ENCODE data around the gene EP400.

EP400 gene

DNA sequence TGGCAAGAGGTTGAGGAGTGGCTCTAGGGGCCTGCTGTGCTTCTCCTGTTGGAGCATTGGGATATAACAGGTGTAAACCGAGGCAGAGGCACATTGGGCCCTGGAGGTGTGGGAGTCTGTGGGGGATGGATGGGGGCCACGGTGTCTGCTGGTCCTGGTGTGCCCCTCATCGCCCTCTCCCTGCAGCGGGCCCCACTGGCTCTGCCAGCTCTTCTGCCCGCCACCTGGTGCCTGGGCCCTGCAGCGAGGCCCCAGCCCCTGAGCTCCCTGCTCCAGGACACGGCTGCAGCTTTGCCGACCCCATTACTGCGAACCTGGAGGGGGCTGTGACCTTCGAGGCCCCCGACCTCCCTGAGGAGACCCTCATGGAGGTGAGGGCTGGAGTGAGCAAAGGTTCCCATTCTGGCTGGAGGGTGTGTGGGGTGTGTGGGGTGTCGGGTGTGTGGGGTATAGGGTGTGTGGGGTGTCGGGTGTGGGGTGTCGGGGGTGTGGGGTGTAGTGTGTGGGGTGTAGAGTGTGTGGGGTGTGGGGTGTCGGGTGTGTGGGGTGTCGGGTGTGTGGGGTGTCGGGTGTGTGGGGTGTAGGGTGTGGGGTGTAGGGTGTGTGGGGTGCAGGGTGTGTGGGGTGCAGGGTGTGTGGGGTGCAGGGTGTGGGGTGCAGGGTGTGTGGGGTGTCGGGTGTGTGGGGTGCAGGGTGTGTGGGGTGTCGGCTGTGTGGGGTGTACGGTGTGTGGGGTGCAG, 31.3 kb upstream of the EP400 start:
- TF ChIP-seq, protein P1, sequence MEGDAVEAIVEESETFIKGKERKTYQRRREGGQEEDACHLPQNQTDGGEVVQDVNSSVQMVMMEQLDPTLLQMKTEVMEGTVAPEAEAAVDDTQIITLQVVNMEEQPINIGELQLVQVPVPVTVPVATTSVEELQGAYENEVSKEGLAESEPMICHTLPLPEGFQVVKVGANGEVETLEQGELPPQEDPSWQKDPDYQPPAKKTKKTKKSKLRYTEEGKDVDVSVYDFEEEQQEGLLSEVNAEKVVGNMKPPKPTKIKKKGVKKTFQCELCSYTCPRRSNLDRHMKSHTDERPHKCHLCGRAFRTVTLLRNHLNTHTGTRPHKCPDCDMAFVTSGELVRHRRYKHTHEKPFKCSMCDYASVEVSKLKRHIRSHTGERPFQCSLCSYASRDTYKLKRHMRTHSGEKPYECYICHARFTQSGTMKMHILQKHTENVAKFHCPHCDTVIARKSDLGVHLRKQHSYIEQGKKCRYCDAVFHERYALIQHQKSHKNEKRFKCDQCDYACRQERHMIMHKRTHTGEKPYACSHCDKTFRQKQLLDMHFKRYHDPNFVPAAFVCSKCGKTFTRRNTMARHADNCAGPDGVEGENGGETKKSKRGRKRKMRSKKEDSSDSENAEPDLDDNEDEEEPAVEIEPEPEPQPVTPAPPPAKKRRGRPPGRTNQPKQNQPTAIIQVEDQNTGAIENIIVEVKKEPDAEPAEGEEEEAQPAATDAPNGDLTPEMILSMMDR (IDR thresholded peaks at IDR 0.05; ENCODE audit: extremely low read depth, insufficient read depth, missing control alignments), result no peak
- in situ Hi-C loops (cut with MboI; ENCODE audit: low pct_unique_long_range_greater_than_20kb, low sequenced_read_pairs, unreplicated experiment), result no loop called here
- DNase-seq (ENCODE audit: low spot score), result no peak

DNA sequence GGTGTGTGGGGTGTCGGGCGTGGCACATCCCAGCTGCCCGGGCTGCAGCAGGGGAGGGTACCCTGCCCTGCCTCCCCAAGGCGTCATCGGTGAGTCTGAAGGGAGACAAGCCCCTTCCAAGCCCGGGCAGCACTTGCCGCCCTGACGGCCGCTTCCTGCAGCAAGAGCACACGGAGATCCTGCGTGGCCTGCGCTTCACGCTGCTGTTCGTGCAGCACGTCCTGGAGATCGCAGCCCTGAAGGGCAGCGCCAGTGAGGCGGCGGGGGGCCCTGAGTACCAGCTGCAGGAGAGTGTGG, 30.7 kb upstream of the EP400 start:
- TF ChIP-seq, protein P1 (IDR thresholded peaks at IDR 0.05; ENCODE audit: extremely low read depth, insufficient read depth, missing control alignments), result no peak
- DNase-seq (ENCODE audit: low spot score), result no peak
- in situ Hi-C loops (cut with MboI; ENCODE audit: low pct_unique_long_range_greater_than_20kb, low sequenced_read_pairs, unreplicated experiment), result no loop called here

DNA sequence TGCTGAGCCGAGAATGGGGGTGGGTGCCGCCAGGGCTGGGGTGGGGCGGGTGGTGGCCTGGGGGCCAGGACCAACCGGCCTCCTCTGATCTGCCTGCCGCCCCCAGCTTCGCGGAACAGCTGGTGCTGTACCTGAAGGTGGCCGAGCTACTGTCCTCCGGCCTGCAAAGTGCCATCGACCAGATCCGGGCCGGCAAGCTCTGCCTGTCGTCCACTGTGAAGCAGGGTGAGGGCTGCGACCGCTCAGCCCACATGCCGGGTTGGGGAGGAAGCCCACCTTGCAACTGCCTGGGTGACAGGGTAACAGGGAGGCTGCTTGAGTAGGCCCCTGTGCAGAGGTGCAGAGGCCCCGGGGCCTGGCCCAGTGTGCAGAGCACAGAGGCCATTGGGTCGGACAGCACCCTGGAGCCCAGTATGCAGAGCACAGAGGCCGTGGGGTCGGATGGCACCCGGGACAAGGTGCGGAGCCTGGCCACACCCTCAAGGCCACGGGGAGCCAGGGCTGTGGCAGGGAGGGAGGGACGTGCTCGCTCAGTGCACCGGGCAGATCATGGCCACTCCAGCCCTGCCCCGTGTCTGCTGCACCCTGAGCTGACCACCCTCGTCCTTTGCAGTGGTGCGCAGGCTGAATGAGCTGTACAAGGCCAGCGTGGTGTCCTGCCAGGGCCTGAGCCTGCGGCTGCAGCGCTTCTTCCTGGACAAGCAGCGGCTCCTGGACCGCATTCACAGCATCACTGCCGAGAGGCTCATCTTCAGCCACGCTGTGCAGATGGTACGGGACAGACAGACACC, 30.2 kb upstream of the EP400 start:
- in situ Hi-C loops (cut with MboI; ENCODE audit: low pct_unique_long_range_greater_than_20kb, low sequenced_read_pairs, unreplicated experiment), result no loop called here
- TF ChIP-seq, protein P1 (IDR thresholded peaks at IDR 0.05; ENCODE audit: extremely low read depth, insufficient read depth, missing control alignments), result no peak
- peak; percentile 32 for DNase-seq (ENCODE audit: low spot score)

DNA sequence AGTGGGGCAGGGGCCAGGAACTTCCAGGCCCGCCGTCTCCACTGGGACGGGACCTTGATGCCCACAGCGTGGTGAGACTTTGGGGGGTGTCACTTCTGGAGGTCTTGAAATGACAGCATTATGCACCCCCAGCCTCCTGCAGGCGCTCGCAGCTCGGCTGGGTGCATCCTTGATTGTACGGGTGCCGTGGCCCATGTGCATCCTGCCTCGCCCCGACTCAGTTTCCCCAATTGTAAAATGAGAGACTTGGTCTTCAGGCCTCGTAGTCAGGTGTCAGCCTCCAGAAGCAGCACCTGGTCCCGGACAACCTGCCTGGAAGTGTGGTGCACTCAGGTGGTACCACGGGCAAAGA, 29.6 kb upstream of the EP400 start:
- in situ Hi-C loops (cut with MboI; ENCODE audit: low pct_unique_long_range_greater_than_20kb, low sequenced_read_pairs, unreplicated experiment), result no loop called here
- TF ChIP-seq, protein P1 (IDR thresholded peaks at IDR 0.05; ENCODE audit: extremely low read depth, insufficient read depth, missing control alignments), result no peak
- DNase-seq (ENCODE audit: low spot score), result no peak

DNA sequence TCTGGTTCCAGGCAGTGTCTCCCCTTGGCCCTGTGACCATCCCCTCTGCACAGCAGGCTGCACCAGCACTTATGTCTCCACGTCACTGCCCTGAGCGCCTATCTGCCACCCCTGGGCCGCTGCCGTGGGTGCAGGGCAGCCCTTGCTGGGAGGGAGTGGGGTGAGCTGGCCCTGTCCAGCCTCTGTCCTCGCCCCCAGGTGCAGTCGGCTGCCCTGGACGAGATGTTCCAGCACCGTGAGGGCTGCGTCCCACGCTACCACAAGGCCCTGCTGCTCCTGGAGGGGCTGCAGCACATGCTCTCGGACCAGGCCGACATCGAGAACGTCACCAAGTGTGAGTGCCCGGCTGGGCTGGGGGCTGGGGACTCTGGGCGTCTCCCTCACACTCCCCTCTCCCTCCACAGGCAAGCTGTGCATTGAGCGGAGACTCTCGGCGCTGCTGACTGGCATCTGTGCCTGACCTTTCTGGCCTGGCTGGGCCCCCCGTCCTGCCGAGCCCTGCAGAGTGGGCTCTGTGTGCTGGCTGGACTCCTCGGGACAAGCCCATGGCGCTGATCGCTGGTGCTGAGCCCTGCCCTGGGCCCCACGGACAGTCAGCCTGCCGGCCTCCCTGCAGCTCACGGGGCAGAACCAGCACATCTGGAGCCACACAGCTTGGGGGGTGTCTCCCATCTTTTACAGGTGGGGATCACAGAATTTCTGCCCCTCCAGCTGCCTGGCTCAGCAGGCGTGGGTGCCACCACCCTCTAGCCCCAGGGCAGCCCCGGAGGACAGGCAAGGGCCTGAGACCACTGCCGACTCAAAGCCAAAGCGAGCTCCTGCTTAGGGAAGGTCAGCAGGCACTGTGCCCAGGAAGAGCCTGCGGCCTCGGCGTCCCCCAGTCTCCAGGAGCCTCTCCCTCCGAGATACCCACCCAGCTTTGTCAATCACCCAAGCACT, 28.6 kb upstream of the EP400 start:
- in situ Hi-C loops (cut with MboI; ENCODE audit: low pct_unique_long_range_greater_than_20kb, low sequenced_read_pairs, unreplicated experiment), result no loop called here
- no peak for DNase-seq (ENCODE audit: low spot score)
- TF ChIP-seq, protein P1 (IDR thresholded peaks at IDR 0.05; ENCODE audit: extremely low read depth, insufficient read depth, missing control alignments), result no peak
